ENCODE data around the gene MAP3K21. TPM values are rescaled to one million over a fixed set of nuclear protein-coding genes. Genes with fewer than 3 reads are reported as not detected.

MAP3K21 gene
- total and polyA plus RNA-seq, 9 of the 15 experiments (the other 6 are each of a cell fraction or from before 2014, with no cell fraction given): 0.23 to 0.86 (median 0.49) TPM

- no peaks in the 10 kb centered on the region for H4K20me1 ChIP-seq (replicated peaks; ENCODE audit: control insufficient read depth, insufficient read depth, low read length)
- H3K9me3 ChIP-seq (replicated peaks; ENCODE audit: control insufficient read depth, insufficient read depth, low read depth, low read length): no peaks in the 10 kb centered on the region
- H3K79me2 ChIP-seq (ENCODE audit: control insufficient read depth, insufficient read depth, low read length): no peaks in the 10 kb centered on the region
- BruUV-seq (replicated peaks): no TSS peak
- no peak overlapping the region for H3K9ac ChIP-seq (ENCODE audit: insufficient read depth in 1 of 2, low read depth in 2 of 2, low read length in 2 of 2)
- H3K9me1 ChIP-seq (ENCODE audit: control insufficient read depth, insufficient read depth, low read length): no peaks in the 10 kb centered on the region
- peaks cover 9 to 11% of the 10 kb centered on the region in 2 experiments; a peak in 4 of 5 replicates for H3K27me3 ChIP-seq (ENCODE audit: control insufficient read depth in 2 of 2, insufficient read depth in 2 of 2, low read length in 2 of 2)
- DNase-seq (ENCODE audit: extremely low read depth in 1 of 4, low spot score in 3 of 4) (no peak), ATAC-seq (no peak), FAIRE-seq (no peak)
- CTCF ChIA-PET (ENCODE audit: low intra/inter-chr PET ratio): interaction anchor here (1.2 to 1.4 kb wide), 3 partner anchors 702 to 945 kb away, joined by 3 to 8 read pairs (median 6); no protein-coding TSS in a partner anchor
- H3K4me1 ChIP-seq (replicated peaks in 1 of 2; ENCODE audit: control insufficient read depth in 2 of 2, insufficient read depth in 2 of 2, low read length in 2 of 2): no peaks in the 10 kb centered on the region
- H3K27ac ChIP-seq (ENCODE audit: extremely low read depth, low read depth, low read length): no peak overlapping the region
- POLR2A ChIA-PET: no interaction called here
- H3K4me3 ChIP-seq: no peak overlapping the region
- H2AFZ ChIP-seq (ENCODE audit: low read depth, low read length): no peak overlapping the region
- intact Hi-C loops (cut with micrococcal nuclease): loop anchor here (1.0 to 5.0 kb wide), 2 partner anchors 57 to 702 kb away; no protein-coding TSS in a partner anchor
- H3K36me3 ChIP-seq (ENCODE audit: control insufficient read depth, insufficient read depth, low read length): no peaks in the 10 kb centered on the region
- no peak overlapping the region for H3K4me2 ChIP-seq (ENCODE audit: insufficient read depth, low read length)
- 0% methylated on average over 1 of the region's 1 CpG for WGBS (ENCODE audit: insufficient coverage, low coverage, missing lambda C conversion rate)
- in situ Hi-C loops (cut with MboI): no loop called here
- no peak for TF ChIP-seq PHTF2 (CRISPR knock-in tag; IDR thresholded peaks at IDR 0.05)
- TF ChIP-seq, protein P1, sequence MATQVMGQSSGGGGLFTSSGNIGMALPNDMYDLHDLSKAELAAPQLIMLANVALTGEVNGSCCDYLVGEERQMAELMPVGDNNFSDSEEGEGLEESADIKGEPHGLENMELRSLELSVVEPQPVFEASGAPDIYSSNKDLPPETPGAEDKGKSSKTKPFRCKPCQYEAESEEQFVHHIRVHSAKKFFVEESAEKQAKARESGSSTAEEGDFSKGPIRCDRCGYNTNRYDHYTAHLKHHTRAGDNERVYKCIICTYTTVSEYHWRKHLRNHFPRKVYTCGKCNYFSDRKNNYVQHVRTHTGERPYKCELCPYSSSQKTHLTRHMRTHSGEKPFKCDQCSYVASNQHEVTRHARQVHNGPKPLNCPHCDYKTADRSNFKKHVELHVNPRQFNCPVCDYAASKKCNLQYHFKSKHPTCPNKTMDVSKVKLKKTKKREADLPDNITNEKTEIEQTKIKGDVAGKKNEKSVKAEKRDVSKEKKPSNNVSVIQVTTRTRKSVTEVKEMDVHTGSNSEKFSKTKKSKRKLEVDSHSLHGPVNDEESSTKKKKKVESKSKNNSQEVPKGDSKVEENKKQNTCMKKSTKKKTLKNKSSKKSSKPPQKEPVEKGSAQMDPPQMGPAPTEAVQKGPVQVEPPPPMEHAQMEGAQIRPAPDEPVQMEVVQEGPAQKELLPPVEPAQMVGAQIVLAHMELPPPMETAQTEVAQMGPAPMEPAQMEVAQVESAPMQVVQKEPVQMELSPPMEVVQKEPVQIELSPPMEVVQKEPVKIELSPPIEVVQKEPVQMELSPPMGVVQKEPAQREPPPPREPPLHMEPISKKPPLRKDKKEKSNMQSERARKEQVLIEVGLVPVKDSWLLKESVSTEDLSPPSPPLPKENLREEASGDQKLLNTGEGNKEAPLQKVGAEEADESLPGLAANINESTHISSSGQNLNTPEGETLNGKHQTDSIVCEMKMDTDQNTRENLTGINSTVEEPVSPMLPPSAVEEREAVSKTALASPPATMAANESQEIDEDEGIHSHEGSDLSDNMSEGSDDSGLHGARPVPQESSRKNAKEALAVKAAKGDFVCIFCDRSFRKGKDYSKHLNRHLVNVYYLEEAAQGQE (IDR thresholded peaks at IDR 0.05; ENCODE audit: borderline replicate concordance): no peak
- TF ChIP-seq, protein P1 (CRISPR knock-in tag; IDR thresholded peaks at IDR 0.05; ENCODE audit: low read depth): no peak
- TF ChIP-seq ZFPM2 (CRISPR knock-in tag; IDR thresholded peaks at IDR 0.05): no peak
- TF ChIP-seq, protein P2, sequence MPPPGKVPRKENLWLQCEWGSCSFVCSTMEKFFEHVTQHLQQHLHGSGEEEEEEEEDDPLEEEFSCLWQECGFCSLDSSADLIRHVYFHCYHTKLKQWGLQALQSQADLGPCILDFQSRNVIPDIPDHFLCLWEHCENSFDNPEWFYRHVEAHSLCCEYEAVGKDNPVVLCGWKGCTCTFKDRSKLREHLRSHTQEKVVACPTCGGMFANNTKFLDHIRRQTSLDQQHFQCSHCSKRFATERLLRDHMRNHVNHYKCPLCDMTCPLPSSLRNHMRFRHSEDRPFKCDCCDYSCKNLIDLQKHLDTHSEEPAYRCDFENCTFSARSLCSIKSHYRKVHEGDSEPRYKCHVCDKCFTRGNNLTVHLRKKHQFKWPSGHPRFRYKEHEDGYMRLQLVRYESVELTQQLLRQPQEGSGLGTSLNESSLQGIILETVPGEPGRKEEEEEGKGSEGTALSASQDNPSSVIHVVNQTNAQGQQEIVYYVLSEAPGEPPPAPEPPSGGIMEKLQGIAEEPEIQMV (tag; conservative IDR thresholded peaks at IDR 0.05; ENCODE audit: low read depth): no peak
- TF ChIP-seq MAX (CRISPR knock-in tag; IDR thresholded peaks at IDR 0.05): no peak
- TF ChIP-seq TEAD1 (CRISPR knock-in tag; IDR thresholded peaks at IDR 0.05): no peak
- no peak for TF ChIP-seq ATF3 (IDR thresholded peaks at IDR 0.05)
- TF ChIP-seq ATF3 (CRISPR knock-in tag; conservative IDR thresholded peaks at IDR 0.05): no peak
- TF ChIP-seq HNRNPUL1 (IDR thresholded peaks at IDR 0.05; ENCODE audit: low read length): no peak
- TF ChIP-seq RBM39 (optimal IDR thresholded peaks at IDR 0.05; ENCODE audit: low read depth, low read length): no peak
These were observed 36.5 kb downstream of the MAP3K21 start for GRCh38 chr1:233364026-233364425.
